ENCODE results near the gene RHBDL3. TPM values are rescaled to one million over a fixed set of nuclear protein-coding genes. Genes with fewer than 3 reads are reported as not detected.

Gene RHBDL3
- total RNA-seq, 1 donor from 2014 or later: not detected

Other genes starting within 250 kb of the RHBDL3 start
- 36.8 and 40.3 TPM in 2 replicates for gene RHOT1, start 123.3 kb upstream of the RHBDL3 start, total RNA-seq
- gene C17orf75, start 76.3 kb downstream of the RHBDL3 start, total RNA-seq: 16.5 and 19.6 TPM in 2 replicates
- 115 and 117 TPM in 2 replicates for gene ZNF207, start 84.3 kb downstream of the RHBDL3 start, total RNA-seq
- gene PSMD11, start 178.7 kb downstream of the RHBDL3 start, total RNA-seq: 130 and 152 TPM in 2 replicates
- gene CDK5R1, start 221.2 kb downstream of the RHBDL3 start, total RNA-seq: 1.4 and 1.9 TPM in 2 replicates

Data from dermis blood vessel endothelial cell (primary cell).